NCI-H510A (cell line): Measurements from ENCODE around the gene RNASE13.

Experiments
- DNase-seq: peaks from one replicate; lab custom pipeline; 2025; lab: John Stamatoyannopoulos, UW

RNASE13 gene

GRCh38 chr14:21063479-21063878 lies 28.9 kb upstream of the RNASE13 start:
- no peak for DNase-seq

- no peak for DNase-seq
These were observed 26.7 kb upstream of the RNASE13 start for GRCh38 chr14:21061347-21061668.

- no peak for DNase-seq
These were observed 26.2 kb upstream of the RNASE13 start for GRCh38 chr14:21060614-21061346.

GRCh38 chr14:21059842-21060613 lies 25.4 kb upstream of the RNASE13 start:
- DNase-seq, result no peak

- no peak for DNase-seq
These were observed 24.3 kb upstream of the RNASE13 start for GRCh38 chr14:21058903-21059302.

GRCh38 chr14:21057803-21058675 lies 23.4 kb upstream of the RNASE13 start, which contains the start of gene RNASE8:
TSS of gene RNASE8 (plus strand) at chr14:21057822. CDS start at chr14:21057893, 71 bp downstream.
- no peak for DNase-seq

- no peak for DNase-seq
These were observed 22.0 kb upstream of the RNASE13 start for GRCh38 chr14:21056520-21057163.

GRCh38 chr14:21055432-21056117 lies 21.0 kb upstream of the RNASE13 start:
- no peak for DNase-seq

- no peak for DNase-seq
These were observed 20.1 kb upstream of the RNASE13 start for GRCh38 chr14:21054768-21055145.

GRCh38 chr14:21054123-21054767 lies 19.6 kb upstream of the RNASE13 start:
- no peak for DNase-seq

GRCh38 chr14:21053184-21054122 lies 18.8 kb upstream of the RNASE13 start:
- DNase-seq, result no peak

- no peak for DNase-seq
These were observed 16.0 kb upstream of the RNASE13 start for GRCh38 chr14:21050597-21050996.

- DNase-seq, result no peak
These were observed 14.7 kb upstream of the RNASE13 start for GRCh38 chr14:21049271-21049673.

GRCh38 chr14:21048638-21049037 lies 14.0 kb upstream of the RNASE13 start:
- DNase-seq, result no peak

GRCh38 chr14:21047378-21047781 lies 12.8 kb upstream of the RNASE13 start:
- no peak for DNase-seq

GRCh38 chr14:21043974-21044618 lies 9.5 kb upstream of the RNASE13 start:
- no peak for DNase-seq

- DNase-seq, result no peak
These were observed 8.9 kb upstream of the RNASE13 start for GRCh38 chr14:21043387-21043973.

- DNase-seq, result no peak
These were observed 8.3 kb upstream of the RNASE13 start for GRCh38 chr14:21042918-21043317.
